Liver (tissue), 9 donors: ENCODE data around the gene MBOAT1. TPM values are rescaled to one million over a fixed set of nuclear protein-coding genes. Genes with fewer than 3 reads are reported as not detected.

Experiments used
- DNase-seq: peaks from one replicate; pipeline ENCODE4 v3.0.0-alpha.2; 2017; ENCODE audit warnings: low spot score
- H3K27ac ChIP-seq, 2 donors: one replicate each; pipeline ENCODE4 v1.7.0; 2013; ENCODE audit warnings: inconsistent platforms in 2 of 2, low read length in 2 of 2, control low read depth in 1 of 2, low read depth in 1 of 2, mild to moderate bottlenecking in 1 of 2
- H3K27me3 ChIP-seq, 4 donors: one replicate each; pipeline versions ENCODE4 v1.6.1 to v1.7.0; 2013; ENCODE audit warnings: low read length in 3 of 4, inconsistent platforms in 1 of 4, mild to moderate bottlenecking in 1 of 4, moderate library complexity in 1 of 4; ENCODE audit not compliant: control insufficient read depth in 4 of 4, insufficient read depth in 4 of 4
- H3K36me3 ChIP-seq, 4 donors: one replicate each; pipeline versions ENCODE4 v1.6.1 to v1.7.0; 2013; ENCODE audit warnings: low read length in 3 of 4, mild to moderate bottlenecking in 3 of 4, low read depth in 1 of 4, moderate library complexity in 1 of 4; ENCODE audit not compliant: control insufficient read depth in 4 of 4, insufficient read depth in 3 of 4
- H3K4me1 ChIP-seq, 4 donors: one replicate each; pipeline versions ENCODE4 v1.6.1 to v1.7.0; 2013; ENCODE audit warnings: low read length in 3 of 4, mild to moderate bottlenecking in 3 of 4, moderate library complexity in 1 of 4; ENCODE audit not compliant: control insufficient read depth in 4 of 4, insufficient read depth in 4 of 4
- H3K4me3 ChIP-seq, 3 donors: one replicate each; pipeline versions ENCODE4 v1.6.1 to v1.7.0; 2013; ENCODE audit warnings: low read length in 3 of 3, control low read depth in 1 of 3, low read depth in 1 of 3, mild to moderate bottlenecking in 1 of 3
- H3K9ac ChIP-seq, 2 donors: one replicate each; pipeline ENCODE4 v1.7.0; 2013; ENCODE audit warnings: low read length in 2 of 2, mild to moderate bottlenecking in 2 of 2, moderate library complexity in 2 of 2, control low read depth in 1 of 2, low read depth in 1 of 2
- H3K9me3 ChIP-seq, 4 donors: one replicate each; pipeline versions ENCODE4 v1.6.1 to v1.7.0; 2013; ENCODE audit warnings: low read length in 3 of 4; ENCODE audit not compliant: control insufficient read depth in 4 of 4
- EGR1 ChIP-seq, 2 donors: IDR thresholded peaks; 2 replicates each; pipeline ENCODE4 v1.6.1; 2016 to 2018; ENCODE audit warnings: antibody characterized with exemption in 2 of 2, low read depth in 2 of 2
- FOXA1 ChIP-seq: IDR thresholded peaks from 2 replicates; pipeline ENCODE4 v1.6.1; 2016; ENCODE audit warnings: antibody characterized with exemption
- FOXA2 ChIP-seq: IDR thresholded peaks from 2 replicates; pipeline ENCODE4 v1.6.1; 2016; ENCODE audit warnings: antibody characterized with exemption
- GABPA ChIP-seq, 2 donors: IDR thresholded peaks in 1 of 2; conservative IDR thresholded peaks in 1 of 2; 2 replicates each; pipeline ENCODE4 v1.6.1; 2016; ENCODE audit warnings: antibody characterized with exemption in 2 of 2, mild to moderate bottlenecking in 1 of 2, moderate library complexity in 1 of 2
- HNF4A ChIP-seq, 2 donors: conservative IDR thresholded peaks; 2 replicates each; pipeline ENCODE4 v1.6.1; 2016; ENCODE audit warnings: antibody characterized with exemption in 2 of 2, mild to moderate bottlenecking in 2 of 2
- HNF4G ChIP-seq: IDR thresholded peaks from 2 replicates; pipeline ENCODE4 v1.6.1; 2016; ENCODE audit warnings: antibody characterized with exemption
- JUND ChIP-seq, 2 donors: IDR thresholded peaks; 2 replicates each; pipeline ENCODE4 v1.6.1; 2016; ENCODE audit warnings: antibody characterized with exemption in 2 of 2
- NR2F2 ChIP-seq: IDR thresholded peaks from 2 replicates; pipeline ENCODE4 v1.6.1; 2016; ENCODE audit warnings: antibody characterized with exemption
- RAD21 ChIP-seq, 2 donors: IDR thresholded peaks; 2 replicates each; pipeline ENCODE4 v1.6.1; 2016; ENCODE audit warnings: antibody characterized with exemption in 2 of 2, mild to moderate bottlenecking in 2 of 2
- RXRA ChIP-seq, 2 donors: IDR thresholded peaks; 2 replicates each; pipeline ENCODE4 v1.6.1; 2017 to 2018; ENCODE audit warnings: antibody characterized with exemption in 2 of 2, mild to moderate bottlenecking in 1 of 2
- SP1 ChIP-seq: IDR thresholded peaks from 2 replicates; pipeline ENCODE4 v1.6.1; 2018; ENCODE audit warnings: antibody characterized with exemption, mild to moderate bottlenecking
- TAF1 ChIP-seq: conservative IDR thresholded peaks from 2 replicates; pipeline ENCODE4 v1.6.1; 2016; ENCODE audit warnings: antibody characterized with exemption, mild to moderate bottlenecking
- YY1 ChIP-seq: IDR thresholded peaks from 2 replicates; pipeline ENCODE4 v1.6.1; 2016; ENCODE audit warnings: antibody characterized with exemption, mild to moderate bottlenecking
- polyA plus RNA-seq, 2 donors: library from polyadenylated mRNA; stranded (reverse) in 1 of 2; unstranded in 1 of 2; fragments of 200-250 nt in 1 of 2; fragments of >200 nt in 1 of 2; fragmentation: Nextera tagmentation in 1 of 2; extraction: Ambion mirVana in 1 of 2; gene quantifications; one replicate each; pipeline versions ENCODE4 v1.2.1 to v1.2.3, GENCODE V29; 2013 to 2015
- total RNA-seq, 2 donors: library from RNA; depleted of rRNA; stranded (reverse); fragments of >200 nt; gene quantifications; one replicate each; pipeline ENCODE4 v1.2.3, GENCODE V29; 2014
- TF ChIP-seq, protein P1 (sequence below): IDR thresholded peaks from 2 replicates; pipeline ENCODE4 v1.6.1; 2016; ENCODE audit warnings: antibody characterized with exemption
- TF ChIP-seq, protein P2 (sequence below): IDR thresholded peaks from 2 replicates; pipeline ENCODE4 v1.6.1; 2016; ENCODE audit warnings: antibody characterized with exemption
- TF ChIP-seq, protein P3 (sequence below): fragments of 150-350 bp; IDR thresholded peaks from 2 replicates; pipeline ENCODE4 v1.5.1; 2017; ENCODE audit warnings: improper control_type of control experiment, low read depth, low read length; ENCODE audit not compliant: missing input control
- TF ChIP-seq, protein P4 (sequence below): IDR thresholded peaks from 2 replicates; pipeline ENCODE4 v1.6.1; 2016; ENCODE audit warnings: antibody characterized with exemption
- TF ChIP-seq, protein P5 (sequence below): IDR thresholded peaks from 2 replicates; pipeline ENCODE4 v1.6.1; 2016; ENCODE audit warnings: antibody characterized with exemption, mild to moderate bottlenecking
- donor health status: healthy.
- donor health status: healthy.
- donor health status: healthy.
- donor health status: healthy.
- donor health status: healthy.

The MBOAT1 gene
- total and polyA plus RNA-seq, 4 donors = 1.2 to 9.3 (median 3.3) TPM

DNA sequence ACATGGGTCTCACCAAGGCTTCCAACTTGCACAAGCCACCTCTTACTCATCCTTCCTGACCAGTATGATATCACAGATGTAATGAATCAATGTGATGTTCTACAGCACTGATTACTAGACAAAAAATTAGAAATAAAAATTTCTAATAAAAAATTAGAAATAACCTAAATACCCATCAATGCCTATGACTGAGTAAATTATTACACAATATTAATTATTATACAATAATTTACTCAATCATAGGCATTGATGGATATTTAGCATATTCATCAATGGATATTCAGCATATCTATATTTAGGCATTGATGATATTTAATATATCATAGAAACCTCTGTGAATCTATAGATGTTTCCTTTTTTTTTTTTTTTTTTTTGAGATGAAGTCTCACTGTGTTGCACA is 43.2 kb upstream of the MBOAT1 start:
- no peaks in the 10 kb centered on the region for H3K36me3 ChIP-seq
- no peak overlapping the region for H3K4me3 ChIP-seq
- no peaks in the 10 kb centered on the region for H3K27me3 ChIP-seq
- DNase-seq = no peak
- H3K9me3 ChIP-seq = no peaks in the 10 kb centered on the region
- no peak overlapping the region for H3K9ac ChIP-seq
- TF ChIP-seq, protein P1, sequence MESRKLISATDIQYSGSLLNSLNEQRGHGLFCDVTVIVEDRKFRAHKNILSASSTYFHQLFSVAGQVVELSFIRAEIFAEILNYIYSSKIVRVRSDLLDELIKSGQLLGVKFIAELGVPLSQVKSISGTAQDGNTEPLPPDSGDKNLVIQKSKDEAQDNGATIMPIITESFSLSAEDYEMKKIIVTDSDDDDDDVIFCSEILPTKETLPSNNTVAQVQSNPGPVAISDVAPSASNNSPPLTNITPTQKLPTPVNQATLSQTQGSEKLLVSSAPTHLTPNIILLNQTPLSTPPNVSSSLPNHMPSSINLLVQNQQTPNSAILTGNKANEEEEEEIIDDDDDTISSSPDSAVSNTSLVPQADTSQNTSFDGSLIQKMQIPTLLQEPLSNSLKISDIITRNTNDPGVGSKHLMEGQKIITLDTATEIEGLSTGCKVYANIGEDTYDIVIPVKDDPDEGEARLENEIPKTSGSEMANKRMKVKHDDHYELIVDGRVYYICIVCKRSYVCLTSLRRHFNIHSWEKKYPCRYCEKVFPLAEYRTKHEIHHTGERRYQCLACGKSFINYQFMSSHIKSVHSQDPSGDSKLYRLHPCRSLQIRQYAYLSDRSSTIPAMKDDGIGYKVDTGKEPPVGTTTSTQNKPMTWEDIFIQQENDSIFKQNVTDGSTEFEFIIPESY = no peak
- no peak for TF ChIP-seq FOXA2
- TF ChIP-seq, protein P2, sequence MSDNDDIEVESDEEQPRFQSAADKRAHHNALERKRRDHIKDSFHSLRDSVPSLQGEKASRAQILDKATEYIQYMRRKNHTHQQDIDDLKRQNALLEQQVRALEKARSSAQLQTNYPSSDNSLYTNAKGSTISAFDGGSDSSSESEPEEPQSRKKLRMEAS = no peak
- no peak for TF ChIP-seq SP1
- no peak overlapping the region for H3K27ac ChIP-seq
- H3K4me1 ChIP-seq = no peaks in the 10 kb centered on the region

DNA sequence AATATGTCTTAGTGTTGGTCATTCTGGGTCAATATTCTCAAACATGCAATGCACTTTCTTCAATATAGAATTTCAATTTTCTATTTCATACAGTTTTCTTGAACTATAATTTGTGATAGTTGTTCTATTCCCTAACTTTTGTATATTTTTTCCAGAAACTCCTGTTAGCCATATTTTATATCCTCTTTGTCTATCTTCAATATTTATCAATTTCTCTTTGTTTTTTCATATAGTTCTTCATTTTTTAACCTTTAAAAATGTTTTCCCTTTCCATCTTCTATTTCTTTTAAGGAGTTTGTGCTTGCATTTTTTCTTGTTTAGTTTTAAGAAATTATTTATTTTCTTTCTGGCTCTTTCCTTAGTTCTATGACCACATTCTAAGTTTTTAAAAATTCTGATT is 42.0 kb upstream of the MBOAT1 start:
- no peaks in the 10 kb centered on the region for H3K4me1 ChIP-seq
- no peaks in the 10 kb centered on the region for H3K9me3 ChIP-seq
- no peak overlapping the region for H3K4me3 ChIP-seq
- H3K9ac ChIP-seq = no peak overlapping the region
- H3K36me3 ChIP-seq = no peaks in the 10 kb centered on the region
- no peak for DNase-seq
- H3K27me3 ChIP-seq = no peaks in the 10 kb centered on the region
- H3K27ac ChIP-seq = no peak overlapping the region
- TF ChIP-seq FOXA1 = no peak
- TF ChIP-seq RAD21 (IDR thresholded peaks at IDR 0.05) = no peak
- TF ChIP-seq, protein P2 = no peak
- TF ChIP-seq JUND (IDR thresholded peaks at IDR 0.05) = no peak
- TF ChIP-seq RXRA (IDR thresholded peaks at IDR 0.05) = no peak
- TF ChIP-seq NR2F2 = no peak
- TF ChIP-seq, protein P3, sequence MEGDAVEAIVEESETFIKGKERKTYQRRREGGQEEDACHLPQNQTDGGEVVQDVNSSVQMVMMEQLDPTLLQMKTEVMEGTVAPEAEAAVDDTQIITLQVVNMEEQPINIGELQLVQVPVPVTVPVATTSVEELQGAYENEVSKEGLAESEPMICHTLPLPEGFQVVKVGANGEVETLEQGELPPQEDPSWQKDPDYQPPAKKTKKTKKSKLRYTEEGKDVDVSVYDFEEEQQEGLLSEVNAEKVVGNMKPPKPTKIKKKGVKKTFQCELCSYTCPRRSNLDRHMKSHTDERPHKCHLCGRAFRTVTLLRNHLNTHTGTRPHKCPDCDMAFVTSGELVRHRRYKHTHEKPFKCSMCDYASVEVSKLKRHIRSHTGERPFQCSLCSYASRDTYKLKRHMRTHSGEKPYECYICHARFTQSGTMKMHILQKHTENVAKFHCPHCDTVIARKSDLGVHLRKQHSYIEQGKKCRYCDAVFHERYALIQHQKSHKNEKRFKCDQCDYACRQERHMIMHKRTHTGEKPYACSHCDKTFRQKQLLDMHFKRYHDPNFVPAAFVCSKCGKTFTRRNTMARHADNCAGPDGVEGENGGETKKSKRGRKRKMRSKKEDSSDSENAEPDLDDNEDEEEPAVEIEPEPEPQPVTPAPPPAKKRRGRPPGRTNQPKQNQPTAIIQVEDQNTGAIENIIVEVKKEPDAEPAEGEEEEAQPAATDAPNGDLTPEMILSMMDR = no peak
- TF ChIP-seq, protein P4, sequence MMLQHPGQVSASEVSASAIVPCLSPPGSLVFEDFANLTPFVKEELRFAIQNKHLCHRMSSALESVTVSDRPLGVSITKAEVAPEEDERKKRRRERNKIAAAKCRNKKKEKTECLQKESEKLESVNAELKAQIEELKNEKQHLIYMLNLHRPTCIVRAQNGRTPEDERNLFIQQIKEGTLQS = no peak
- TF ChIP-seq SP1 = no peak
- no peak for TF ChIP-seq YY1
- no peak for TF ChIP-seq EGR1 (IDR thresholded peaks at IDR 0.05; ENCODE audit: low read depth in 2 of 2)
- no peak for TF ChIP-seq FOXA2
- no peak for TF ChIP-seq TAF1
- TF ChIP-seq, protein P1 = no peak
- no peak for TF ChIP-seq HNF4A (conservative IDR thresholded peaks at IDR 0.05)
- TF ChIP-seq HNF4G = no peak
- TF ChIP-seq GABPA (IDR thresholded peaks at IDR 0.05 in 1 of 2, conservative IDR thresholded peaks at IDR 0.05 in 1 of 2) = no peak
- TF ChIP-seq, protein P5, sequence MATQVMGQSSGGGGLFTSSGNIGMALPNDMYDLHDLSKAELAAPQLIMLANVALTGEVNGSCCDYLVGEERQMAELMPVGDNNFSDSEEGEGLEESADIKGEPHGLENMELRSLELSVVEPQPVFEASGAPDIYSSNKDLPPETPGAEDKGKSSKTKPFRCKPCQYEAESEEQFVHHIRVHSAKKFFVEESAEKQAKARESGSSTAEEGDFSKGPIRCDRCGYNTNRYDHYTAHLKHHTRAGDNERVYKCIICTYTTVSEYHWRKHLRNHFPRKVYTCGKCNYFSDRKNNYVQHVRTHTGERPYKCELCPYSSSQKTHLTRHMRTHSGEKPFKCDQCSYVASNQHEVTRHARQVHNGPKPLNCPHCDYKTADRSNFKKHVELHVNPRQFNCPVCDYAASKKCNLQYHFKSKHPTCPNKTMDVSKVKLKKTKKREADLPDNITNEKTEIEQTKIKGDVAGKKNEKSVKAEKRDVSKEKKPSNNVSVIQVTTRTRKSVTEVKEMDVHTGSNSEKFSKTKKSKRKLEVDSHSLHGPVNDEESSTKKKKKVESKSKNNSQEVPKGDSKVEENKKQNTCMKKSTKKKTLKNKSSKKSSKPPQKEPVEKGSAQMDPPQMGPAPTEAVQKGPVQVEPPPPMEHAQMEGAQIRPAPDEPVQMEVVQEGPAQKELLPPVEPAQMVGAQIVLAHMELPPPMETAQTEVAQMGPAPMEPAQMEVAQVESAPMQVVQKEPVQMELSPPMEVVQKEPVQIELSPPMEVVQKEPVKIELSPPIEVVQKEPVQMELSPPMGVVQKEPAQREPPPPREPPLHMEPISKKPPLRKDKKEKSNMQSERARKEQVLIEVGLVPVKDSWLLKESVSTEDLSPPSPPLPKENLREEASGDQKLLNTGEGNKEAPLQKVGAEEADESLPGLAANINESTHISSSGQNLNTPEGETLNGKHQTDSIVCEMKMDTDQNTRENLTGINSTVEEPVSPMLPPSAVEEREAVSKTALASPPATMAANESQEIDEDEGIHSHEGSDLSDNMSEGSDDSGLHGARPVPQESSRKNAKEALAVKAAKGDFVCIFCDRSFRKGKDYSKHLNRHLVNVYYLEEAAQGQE = no peak
